Measurements from ENCODE around the gene WDR3.

GRCh38 chr1:117897551-117897950 is 32.0 kb upstream of the WDR3 start:
- TF ChIP-seq CTCF (IDR thresholded peaks at IDR 0.05) (no peak), POLR2A (IDR thresholded peaks at IDR 0.05) (no peak)

Data from heart left ventricle (tissue), 13 donors.